ENCODE measurements around the gene CBFA2T3. TPM values are rescaled to one million over a fixed set of nuclear protein-coding genes. Genes with fewer than 3 reads are reported as not detected.
"Not testable (repeated sequence)": the region's sequence is repeated elsewhere in the genome, so short reads cannot be mapped to it uniquely, and the experiment has no call there.

The CBFA2T3 gene
- total RNA-seq, 2 experiments from 2014 or later: not detected

DNA sequence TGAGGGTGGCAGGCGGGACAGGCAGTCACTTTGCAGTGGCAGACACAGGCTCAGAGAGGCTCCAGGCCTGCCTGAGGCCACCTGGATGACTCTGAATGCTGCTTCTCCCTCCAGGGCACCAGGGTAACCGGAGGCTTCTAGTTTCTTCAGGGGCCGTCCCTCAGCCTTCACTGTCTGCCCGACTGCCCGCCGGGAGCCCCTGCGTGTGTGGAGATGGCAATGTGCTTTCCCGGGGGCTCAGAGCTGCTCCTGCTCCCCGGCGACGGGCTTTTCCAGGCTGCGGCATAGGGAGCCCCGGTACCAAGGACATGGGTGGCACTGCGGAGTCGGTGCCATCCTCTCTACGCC is 51.5 kb downstream of the CBFA2T3 start:
- CTCF ChIA-PET: no interaction called here
- no peaks in the 10 kb centered on the region for H3K36me3 Mint-ChIP-seq (ENCODE audit: low read depth)

DNA sequence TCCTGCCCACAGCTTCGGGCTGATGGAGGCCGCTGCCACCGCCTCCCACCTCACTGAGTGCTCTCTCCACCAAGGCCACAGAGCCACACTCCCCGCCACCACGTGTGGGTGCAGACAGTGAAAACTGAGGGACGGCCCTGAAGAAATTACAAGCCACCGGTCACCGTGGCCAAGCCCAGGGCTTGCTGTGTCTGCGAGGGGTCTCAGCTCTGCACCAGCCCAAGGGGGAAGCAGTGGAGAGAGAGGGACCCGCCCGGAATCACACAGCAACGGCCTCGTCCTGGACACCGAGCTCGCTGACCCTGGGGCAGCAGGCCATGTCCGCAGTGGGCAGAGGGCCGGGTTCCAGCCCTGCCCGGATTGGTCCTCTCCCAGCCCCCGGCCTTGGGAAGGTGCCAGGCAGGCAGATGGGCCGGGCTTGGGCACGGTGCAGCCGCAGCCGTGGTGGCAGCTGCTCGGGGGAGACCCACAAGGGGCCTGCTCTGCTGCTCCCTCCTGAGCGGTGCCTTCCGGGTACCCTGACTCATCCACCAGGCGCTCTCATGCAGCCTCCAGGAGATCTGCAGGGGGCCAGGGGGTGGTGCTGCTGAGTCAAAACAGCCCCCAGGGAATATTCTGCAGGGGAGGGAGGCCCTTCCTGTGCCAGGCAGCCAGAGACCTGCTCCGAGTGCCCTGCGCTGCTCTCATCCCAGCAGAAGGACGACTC is 52.0 kb downstream of the CBFA2T3 start:
- POLR2A ChIA-PET: no interaction called here
- peaks cover 2% of the 10 kb centered on the region for H3K27me3 Mint-ChIP-seq
- H3K9me3 Mint-ChIP-seq: no peaks in the 10 kb centered on the region
- peaks cover 8% of the 10 kb centered on the region for H3K4me1 Mint-ChIP-seq
- CTCF ChIA-PET: interaction anchor here (0.7 kb wide), 1 partner anchor 67 kb away, joined by 3 read pairs; no protein-coding TSS in a partner anchor
- no peak overlapping the region for H3K4me3 Mint-ChIP-seq
- H3K36me3 Mint-ChIP-seq (ENCODE audit: low read depth): no peaks in the 10 kb centered on the region
- H3K27ac Mint-ChIP-seq: no peak overlapping the region
- no peak for DNase-seq

More for the DNA sequence above, 51.5 kb downstream of the CBFA2T3 start:
- H3K4me3 Mint-ChIP-seq: no peak overlapping the region
- DNase-seq: no peak
- H3K4me1 Mint-ChIP-seq: peaks cover 7% of the 10 kb centered on the region
- H3K9me3 Mint-ChIP-seq: no peaks in the 10 kb centered on the region
- peaks cover 2% of the 10 kb centered on the region for H3K27me3 Mint-ChIP-seq
- H3K27ac Mint-ChIP-seq: no peak overlapping the region
- POLR2A ChIA-PET: no interaction called here

DNA sequence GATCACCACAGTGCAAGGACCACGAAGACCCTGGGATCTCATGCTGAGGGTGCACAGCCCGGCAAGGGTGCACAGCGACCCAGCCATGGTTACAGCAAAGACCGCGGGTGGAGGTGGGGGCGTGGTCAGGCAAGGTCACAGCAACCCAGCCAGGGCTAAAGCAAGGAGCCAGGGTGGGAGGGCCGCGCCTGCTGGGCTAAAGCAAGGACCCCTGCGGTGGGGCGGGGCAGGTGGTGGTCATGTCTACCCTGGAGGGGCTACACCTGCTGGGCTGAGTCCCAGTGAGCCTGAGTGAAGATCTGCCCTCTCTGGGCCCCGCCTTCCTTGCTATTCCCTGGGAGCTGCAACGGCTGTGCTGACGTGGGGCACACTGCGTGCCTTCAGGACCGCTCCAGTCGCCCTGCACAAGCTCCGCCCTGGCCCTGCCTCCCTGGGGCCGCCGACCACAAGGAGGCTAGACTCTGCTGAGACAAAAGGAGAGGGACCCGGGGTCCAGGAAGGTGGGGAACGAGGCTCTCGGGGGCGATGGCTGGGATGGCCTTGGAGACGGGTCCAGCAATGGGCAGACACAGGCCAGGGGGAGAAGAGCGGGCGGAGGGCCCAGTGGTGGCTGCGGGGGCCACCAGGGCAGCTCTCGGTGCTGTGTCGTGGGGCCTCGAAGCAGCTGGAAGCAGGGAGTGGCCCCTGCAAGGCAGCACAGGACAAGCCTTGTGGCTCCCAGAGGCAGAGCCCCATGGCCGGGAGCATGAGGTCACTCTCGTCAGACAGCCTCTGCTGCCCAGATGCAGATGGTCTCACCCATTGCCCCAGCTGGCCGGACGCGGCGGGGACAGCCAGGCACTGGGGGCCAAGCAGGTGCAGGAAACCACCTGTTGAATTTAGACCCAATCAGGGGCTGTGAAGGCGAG is 52.8 kb downstream of the CBFA2T3 start:
- no peak for DNase-seq
- Mint-ChIP-seq H3K36me3 (ENCODE audit: low read depth) (no peaks in the 10 kb centered on the region), H3K4me1 (peaks cover 8% of the 10 kb centered on the region), H3K27ac (no peak overlapping the region), H3K4me3 (no peak overlapping the region), H3K9me3 (no peaks in the 10 kb centered on the region), H3K27me3 (peaks cover 2% of the 10 kb centered on the region)
- ChIA-PET POLR2A (no interaction called here), CTCF (interaction anchor here (0.5 to 0.7 kb wide), 2 partner anchors 66 to 103 kb away, joined by 3 read pairs; no protein-coding TSS in a partner anchor)

DNA sequence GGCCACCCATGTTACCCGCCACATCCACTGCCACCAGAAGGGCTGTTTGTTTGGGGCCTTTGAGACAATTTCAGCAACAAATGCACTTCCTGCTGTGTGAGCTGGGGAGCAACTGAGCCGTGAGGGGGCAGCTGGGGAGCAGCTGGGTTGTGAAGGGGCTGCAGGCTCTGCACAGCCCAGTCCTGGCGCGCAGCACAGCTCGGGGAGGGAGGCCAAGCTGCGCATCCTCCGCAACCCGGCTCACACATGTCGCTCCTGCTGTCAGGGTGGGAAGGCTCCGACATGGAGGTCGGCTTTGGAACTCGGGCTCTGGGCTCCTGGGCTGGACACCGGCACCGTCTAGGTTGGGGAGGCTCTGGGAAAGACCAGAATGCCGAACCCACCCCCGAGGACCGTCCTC is 53.6 kb downstream of the CBFA2T3 start:
- Mint-ChIP-seq H3K4me1 (peaks cover 8% of the 10 kb centered on the region), H3K36me3 (ENCODE audit: low read depth) (no peaks in the 10 kb centered on the region), H3K9me3 (no peaks in the 10 kb centered on the region), H3K27ac (no peak overlapping the region), H3K4me3 (no peak overlapping the region), H3K27me3 (peaks cover 2% of the 10 kb centered on the region)
- POLR2A ChIA-PET: no interaction called here
- CTCF ChIA-PET: interaction anchor here (0.5 kb wide), 1 partner anchor 104 kb away, joined by 3 read pairs; no protein-coding TSS in a partner anchor
- DNase-seq: no peak

GRCh38 chr16:88922826-88923410 is 54.1 kb downstream of the CBFA2T3 start:
- ChIA-PET CTCF (no interaction called here), POLR2A (no interaction called here)
- Mint-ChIP-seq H3K9me3 (no peaks in the 10 kb centered on the region), H3K27ac (no peak overlapping the region), H3K4me3 (no peak overlapping the region), H3K4me1 (peaks cover 8% of the 10 kb centered on the region), H3K27me3 (peaks cover 2% of the 10 kb centered on the region), H3K36me3 (ENCODE audit: low read depth) (no peaks in the 10 kb centered on the region)
- no peak for DNase-seq

- H3K27me3 Mint-ChIP-seq: peaks cover 2% of the 10 kb centered on the region
- no peak overlapping the region for H3K4me3 Mint-ChIP-seq
- H3K36me3 Mint-ChIP-seq (ENCODE audit: low read depth): no peaks in the 10 kb centered on the region
- DNase-seq: no peak
- H3K27ac Mint-ChIP-seq: no peak overlapping the region
- CTCF ChIA-PET: no interaction called here
- no peaks in the 10 kb centered on the region for H3K9me3 Mint-ChIP-seq
- peaks cover 8% of the 10 kb centered on the region for H3K4me1 Mint-ChIP-seq
- POLR2A ChIA-PET: no interaction called here
These were observed 54.7 kb downstream of the CBFA2T3 start for GRCh38 chr16:88922114-88922825.

DNA sequence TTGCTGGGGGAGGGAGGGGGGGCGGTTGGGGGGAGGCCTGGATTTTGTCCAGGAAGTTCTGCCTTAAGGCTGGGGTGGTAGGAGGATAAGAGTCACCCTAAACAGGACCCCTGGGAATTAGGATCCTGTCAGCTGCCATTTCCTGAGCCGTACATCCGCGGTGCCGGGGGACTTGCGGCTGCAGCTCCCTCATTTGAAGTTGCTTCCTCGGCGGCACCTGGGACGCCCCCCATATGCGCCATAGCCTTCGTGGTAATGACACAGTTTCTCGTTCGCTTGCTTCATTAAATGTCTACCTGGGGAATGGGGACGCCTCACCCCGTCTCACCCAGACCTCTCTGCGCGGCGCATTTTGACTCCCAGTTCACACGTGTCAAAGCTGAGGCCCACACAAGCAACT is 55.4 kb downstream of the CBFA2T3 start:
- ChIA-PET POLR2A (no interaction called here), CTCF (no interaction called here)
- Mint-ChIP-seq H3K27ac (no peak overlapping the region), H3K9me3 (no peaks in the 10 kb centered on the region), H3K27me3 (peaks cover 2% of the 10 kb centered on the region), H3K4me1 (peaks cover 8% of the 10 kb centered on the region), H3K36me3 (ENCODE audit: low read depth) (no peaks in the 10 kb centered on the region), H3K4me3 (no peak overlapping the region)
- no peak for DNase-seq

GRCh38 chr16:88920618-88921590 is 56.1 kb downstream of the CBFA2T3 start:
- Mint-ChIP-seq H3K4me1 (peaks cover 8% of the 10 kb centered on the region), H3K4me3 (no peak overlapping the region), H3K27ac (no peak overlapping the region), H3K9me3 (peaks cover 4% of the 10 kb centered on the region), H3K27me3 (peaks cover 2% of the 10 kb centered on the region), H3K36me3 (ENCODE audit: low read depth) (no peaks in the 10 kb centered on the region)
- ChIA-PET CTCF (no interaction called here), POLR2A (no interaction called here)
- no peak for DNase-seq

GRCh38 chr16:88919936-88920335 is 57.1 kb downstream of the CBFA2T3 start:
- Mint-ChIP-seq H3K4me3 (no peak overlapping the region), H3K36me3 (ENCODE audit: low read depth) (no peaks in the 10 kb centered on the region), H3K4me1 (peaks cover 8% of the 10 kb centered on the region), H3K9me3 (peaks cover 6% of the 10 kb centered on the region), H3K27ac (no peak overlapping the region), H3K27me3 (peaks cover 2% of the 10 kb centered on the region)
- no peak for DNase-seq
- POLR2A ChIA-PET: no interaction called here
- CTCF ChIA-PET: interaction anchor here (0.6 to 0.9 kb wide), 2 partner anchors 11 to 766 kb away, joined by 3 read pairs; partner anchors contain the start of gene CDK10

- H3K9me3 Mint-ChIP-seq; H3K27me3 Mint-ChIP-seq; DNase-seq; H3K4me1 Mint-ChIP-seq; CTCF ChIA-PET; POLR2A ChIA-PET; H3K36me3 Mint-ChIP-seq (ENCODE audit: low read depth); H3K27ac Mint-ChIP-seq; H3K4me3 Mint-ChIP-seq: not testable (repeated sequence)
These were observed 58.1 kb downstream of the CBFA2T3 start for GRCh38 chr16:88918896-88919295.

GRCh38 chr16:88917915-88918627 is 58.9 kb downstream of the CBFA2T3 start:
- H3K36me3 Mint-ChIP-seq (ENCODE audit: low read depth): no peaks in the 10 kb centered on the region
- ChIA-PET CTCF (no interaction called here), POLR2A (no interaction called here)
- H3K27me3 Mint-ChIP-seq: peaks cover 2% of the 10 kb centered on the region
- peaks cover 6% of the 10 kb centered on the region for H3K9me3 Mint-ChIP-seq
- H3K4me3 Mint-ChIP-seq: no peak overlapping the region
- DNase-seq: no peak
- no peak overlapping the region for H3K27ac Mint-ChIP-seq
- peaks cover 8% of the 10 kb centered on the region for H3K4me1 Mint-ChIP-seq

All from activated CD4-positive, alpha-beta T cell treated with anti-CD3 and anti-CD28 coated beads, Interleukin-2, amount 10 ng/mL, durations not matched to agents 7 days and 5 days (primary cell).